Keratinocyte (primary cell): Measurements from ENCODE around the gene DHDDS.

ENCODE experiments used
- EZH2 ChIP-seq: IDR thresholded peaks from one replicate; pipeline ENCODE4 v1.6.1; 2012; ENCODE audit warnings: inconsistent platforms, mild to moderate bottlenecking, low read length, moderate library complexity
- TF ChIP-seq, protein P1 (sequence below), 3 experiments: IDR thresholded peaks in 1 of 3; conservative IDR thresholded peaks in 1 of 3; optimal IDR thresholded peaks in 1 of 3; 2 replicates in 2 of 3; 3 replicates in 1 of 3; pipeline versions ENCODE3 to v1.5.1; 2011; ENCODE audit warnings: low read length in 3 of 3, mild to moderate bottlenecking in 3 of 3, moderate library complexity in 2 of 3, control low read depth in 1 of 3, inconsistent platforms in 1 of 3; ENCODE audit not compliant: insufficient read depth in 2 of 3; ENCODE audit errors: extremely low read depth in 1 of 3

DNA sequence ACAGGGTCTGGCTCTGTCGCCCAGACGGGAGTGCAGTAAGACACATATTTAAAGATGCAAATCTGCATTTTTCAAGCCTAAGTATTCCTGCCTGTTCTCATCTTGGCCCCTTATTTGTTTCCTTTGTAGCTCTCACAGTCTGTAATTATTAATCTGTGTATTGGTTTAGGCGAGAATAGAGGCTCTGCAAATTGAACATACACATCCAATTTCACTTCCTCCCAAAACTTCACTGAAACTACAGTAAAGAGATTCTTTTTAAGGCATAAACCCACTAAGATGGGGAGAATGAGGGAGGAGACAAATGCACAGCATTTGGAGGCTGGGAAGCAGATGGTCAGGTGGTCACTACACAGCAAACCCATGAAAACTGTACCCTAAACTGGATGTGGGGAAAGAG is 61.1 kb downstream of the DHDDS start:
- TF ChIP-seq, protein P1, sequence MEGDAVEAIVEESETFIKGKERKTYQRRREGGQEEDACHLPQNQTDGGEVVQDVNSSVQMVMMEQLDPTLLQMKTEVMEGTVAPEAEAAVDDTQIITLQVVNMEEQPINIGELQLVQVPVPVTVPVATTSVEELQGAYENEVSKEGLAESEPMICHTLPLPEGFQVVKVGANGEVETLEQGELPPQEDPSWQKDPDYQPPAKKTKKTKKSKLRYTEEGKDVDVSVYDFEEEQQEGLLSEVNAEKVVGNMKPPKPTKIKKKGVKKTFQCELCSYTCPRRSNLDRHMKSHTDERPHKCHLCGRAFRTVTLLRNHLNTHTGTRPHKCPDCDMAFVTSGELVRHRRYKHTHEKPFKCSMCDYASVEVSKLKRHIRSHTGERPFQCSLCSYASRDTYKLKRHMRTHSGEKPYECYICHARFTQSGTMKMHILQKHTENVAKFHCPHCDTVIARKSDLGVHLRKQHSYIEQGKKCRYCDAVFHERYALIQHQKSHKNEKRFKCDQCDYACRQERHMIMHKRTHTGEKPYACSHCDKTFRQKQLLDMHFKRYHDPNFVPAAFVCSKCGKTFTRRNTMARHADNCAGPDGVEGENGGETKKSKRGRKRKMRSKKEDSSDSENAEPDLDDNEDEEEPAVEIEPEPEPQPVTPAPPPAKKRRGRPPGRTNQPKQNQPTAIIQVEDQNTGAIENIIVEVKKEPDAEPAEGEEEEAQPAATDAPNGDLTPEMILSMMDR (optimal IDR thresholded peaks at IDR 0.05 in 1 of 3, IDR thresholded peaks at IDR 0.05 in 1 of 3, conservative IDR thresholded peaks at IDR 0.05 in 1 of 3; ENCODE audit: extremely low read depth in 1 of 3, insufficient read depth in 2 of 3, low read length in 3 of 3), result no peak
- no peak for TF ChIP-seq EZH2
